Measurements from ENCODE around the gene ANKRD16.

The ANKRD16 gene

GRCh38 chr10:5933909-5934546 is 44.3 kb upstream of the ANKRD16 start:
- H3K4me2 ChIP-seq (ENCODE audit: low read length) = no peak overlapping the region
- no peaks in the 10 kb centered on the region for H3K9me3 ChIP-seq (ENCODE audit: control insufficient read depth, low read length)
- H3K9ac ChIP-seq = no peak overlapping the region
- H3K36me3 ChIP-seq (ENCODE audit: control insufficient read depth, insufficient read depth, low read length) = no peaks in the 10 kb centered on the region
- TF ChIP-seq, protein P1, sequence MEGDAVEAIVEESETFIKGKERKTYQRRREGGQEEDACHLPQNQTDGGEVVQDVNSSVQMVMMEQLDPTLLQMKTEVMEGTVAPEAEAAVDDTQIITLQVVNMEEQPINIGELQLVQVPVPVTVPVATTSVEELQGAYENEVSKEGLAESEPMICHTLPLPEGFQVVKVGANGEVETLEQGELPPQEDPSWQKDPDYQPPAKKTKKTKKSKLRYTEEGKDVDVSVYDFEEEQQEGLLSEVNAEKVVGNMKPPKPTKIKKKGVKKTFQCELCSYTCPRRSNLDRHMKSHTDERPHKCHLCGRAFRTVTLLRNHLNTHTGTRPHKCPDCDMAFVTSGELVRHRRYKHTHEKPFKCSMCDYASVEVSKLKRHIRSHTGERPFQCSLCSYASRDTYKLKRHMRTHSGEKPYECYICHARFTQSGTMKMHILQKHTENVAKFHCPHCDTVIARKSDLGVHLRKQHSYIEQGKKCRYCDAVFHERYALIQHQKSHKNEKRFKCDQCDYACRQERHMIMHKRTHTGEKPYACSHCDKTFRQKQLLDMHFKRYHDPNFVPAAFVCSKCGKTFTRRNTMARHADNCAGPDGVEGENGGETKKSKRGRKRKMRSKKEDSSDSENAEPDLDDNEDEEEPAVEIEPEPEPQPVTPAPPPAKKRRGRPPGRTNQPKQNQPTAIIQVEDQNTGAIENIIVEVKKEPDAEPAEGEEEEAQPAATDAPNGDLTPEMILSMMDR (IDR thresholded peaks at IDR 0.05) = no peak
- no peak overlapping the region for H2AFZ ChIP-seq
- H3K27ac ChIP-seq = no peak overlapping the region
- no peaks in the 10 kb centered on the region for H3K27me3 ChIP-seq (ENCODE audit: control insufficient read depth, insufficient read depth, low read length)
- no peaks in the 10 kb centered on the region for H3K4me1 ChIP-seq
- no peak overlapping the region for H3K4me3 ChIP-seq (ENCODE audit: low read depth, low read length)
- H3K79me2 ChIP-seq = no peaks in the 10 kb centered on the region

GRCh38 chr10:5932345-5932744 is 42.7 kb upstream of the ANKRD16 start:
- H3K27me3 ChIP-seq (ENCODE audit: control insufficient read depth, insufficient read depth, low read length) = no peaks in the 10 kb centered on the region
- H3K4me3 ChIP-seq (ENCODE audit: low read depth, low read length) = no peak overlapping the region
- H3K9me3 ChIP-seq (ENCODE audit: control insufficient read depth, low read length) = no peaks in the 10 kb centered on the region
- no peaks in the 10 kb centered on the region for H3K4me1 ChIP-seq
- no peak overlapping the region for H3K9ac ChIP-seq
- no peaks in the 10 kb centered on the region for H3K36me3 ChIP-seq (ENCODE audit: control insufficient read depth, insufficient read depth, low read length)
- no peak overlapping the region for H2AFZ ChIP-seq
- H3K4me2 ChIP-seq (ENCODE audit: low read length) = no peak overlapping the region
- TF ChIP-seq, protein P1 (IDR thresholded peaks at IDR 0.05) = no peak
- no peaks in the 10 kb centered on the region for H3K79me2 ChIP-seq
- H3K27ac ChIP-seq = no peak overlapping the region

DNA sequence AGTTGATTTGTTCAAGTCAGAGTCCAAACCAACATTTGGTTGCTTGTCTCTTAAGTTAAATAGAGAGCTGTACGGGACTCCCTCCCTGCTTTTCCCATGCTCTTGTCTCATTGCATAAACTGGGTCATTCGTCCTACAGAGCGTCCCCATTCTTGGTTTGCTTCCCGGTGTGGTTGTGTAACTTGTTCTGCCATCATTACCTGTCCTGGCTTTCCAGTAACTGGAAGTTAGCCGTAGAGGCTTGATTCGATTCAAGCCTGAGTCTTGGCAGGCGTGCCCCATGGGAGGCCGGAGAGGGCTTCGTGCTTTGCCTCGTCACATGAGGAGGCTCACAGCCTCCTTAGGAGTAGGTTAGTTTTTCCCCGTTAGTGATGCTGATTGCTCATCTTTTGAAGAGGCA is 40.6 kb upstream of the ANKRD16 start:
- no peaks in the 10 kb centered on the region for H3K4me1 ChIP-seq
- no peaks in the 10 kb centered on the region for H3K9me3 ChIP-seq (ENCODE audit: control insufficient read depth, low read length)
- H3K79me2 ChIP-seq = no peaks in the 10 kb centered on the region
- TF ChIP-seq, protein P1 (IDR thresholded peaks at IDR 0.05) = no peak
- no peak overlapping the region for H3K4me3 ChIP-seq (ENCODE audit: low read depth, low read length)
- H3K27ac ChIP-seq = no peak overlapping the region
- no peak overlapping the region for H2AFZ ChIP-seq
- no peak overlapping the region for H3K4me2 ChIP-seq (ENCODE audit: low read length)
- no peaks in the 10 kb centered on the region for H3K36me3 ChIP-seq (ENCODE audit: control insufficient read depth, insufficient read depth, low read length)
- no peak overlapping the region for H3K9ac ChIP-seq
- no peaks in the 10 kb centered on the region for H3K27me3 ChIP-seq (ENCODE audit: control insufficient read depth, insufficient read depth, low read length)

- H3K9ac ChIP-seq = no peak overlapping the region
Observed at GRCh38 chr10:5929442-5929841, 39.7 kb upstream of the ANKRD16 start.

More at GRCh38 chr10:5929442-5929841, 39.7 kb upstream of the ANKRD16 start:
- Histone ChIP-seq H3K4me1 (no peaks in the 10 kb centered on the region), H3K79me2 (no peaks in the 10 kb centered on the region), H3K27ac (no peak overlapping the region), H3K4me3 (ENCODE audit: low read depth, low read length) (no peak overlapping the region), H3K27me3 (ENCODE audit: control insufficient read depth, insufficient read depth, low read length) (no peaks in the 10 kb centered on the region), H3K36me3 (ENCODE audit: control insufficient read depth, insufficient read depth, low read length) (no peaks in the 10 kb centered on the region), H3K4me2 (ENCODE audit: low read length) (no peak overlapping the region), H2AFZ (no peak overlapping the region), H3K9me3 (ENCODE audit: control insufficient read depth, low read length) (no peaks in the 10 kb centered on the region)
- TF ChIP-seq, protein P1 (IDR thresholded peaks at IDR 0.05) = no peak

All from parathyroid adenoma (tissue), 2 donors.